G401 (cell line): Measurements from ENCODE around the gene ZMYND15. TPM values are rescaled to one million over a fixed set of nuclear protein-coding genes. Genes with fewer than 3 reads are reported as not detected.

Experiments
- DNase-seq: peaks from one replicate; pipeline ENCODE4 v3.0.0-alpha.2; 2015; ENCODE audit warnings: low spot score
- in situ Hi-C: cut with HindIII; loops from 2 replicates; pipeline ENCODE4 v1.10.0; 2016; ENCODE audit warnings: low sequenced_read_pairs, mixed read lengths
- total RNA-seq: library from RNA; depleted of rRNA; stranded (reverse); fragments of >200 nt; shearing (Covaris generic); gene quantifications from 2 replicates; pipeline ENCODE4 v1.2.3, GENCODE V29; 2014

Gene ZMYND15
- total RNA-seq, 1 experiment from 2014 or later: not detected

- DNase-seq: no peak
These were observed 32.0 kb downstream of the ZMYND15 start, which contains the start of gene TM4SF5 for GRCh38 chr17:4771519-4772234. TSS of gene TM4SF5 (plus strand) at chr17:4771886. CDS start at chr17:4771923, 37 bp downstream.

GRCh38 chr17:4772235-4772613 lies 32.6 kb downstream of the ZMYND15 start:
- no peak for DNase-seq
- in situ Hi-C loops: no loop called here

More at GRCh38 chr17:4771519-4772234, 32.0 kb downstream of the ZMYND15 start, which contains the start of gene TM4SF5:
- in situ Hi-C loops: no loop called here

- in situ Hi-C loops: no loop called here
- DNase-seq: no peak
These were observed 38.5 kb downstream of the ZMYND15 start for GRCh38 chr17:4777969-4778760.

GRCh38 chr17:4780325-4780955 lies 40.8 kb downstream of the ZMYND15 start:
- DNase-seq: no peak
- in situ Hi-C loops: no loop called here

- in situ Hi-C loops: no loop called here
- DNase-seq: no peak
These were observed 43.0 kb downstream of the ZMYND15 start for GRCh38 chr17:4782652-4783051.

- no peak for DNase-seq
- in situ Hi-C loops: no loop called here
These were observed 45.9 kb downstream of the ZMYND15 start for GRCh38 chr17:4785311-4786105.

- in situ Hi-C loops: no loop called here
- DNase-seq: peak; percentile 40
These were observed 46.5 kb downstream of the ZMYND15 start, which contains the start of gene VMO1 for GRCh38 chr17:4786106-4786511. TSS of gene VMO1 (minus strand) at chr17:4786364. CDS start at chr17:4786352, 12 bp downstream.

GRCh38 chr17:4786516-4786915 lies 46.9 kb downstream of the ZMYND15 start:
- peak; percentile 58 for DNase-seq
- in situ Hi-C loops: no loop called here

GRCh38 chr17:4788159-4788806 lies 48.6 kb downstream of the ZMYND15 start:
- in situ Hi-C loops: no loop called here
- DNase-seq: no peak

GRCh38 chr17:4788807-4789700 lies 49.4 kb downstream of the ZMYND15 start, which contains the start of gene GLTPD2:
TSS of gene GLTPD2 (plus strand) at chr17:4788964. CDS start at chr17:4789012, 48 bp downstream.
- no peak for DNase-seq
- in situ Hi-C loops: no loop called here

GRCh38 chr17:4789701-4789950 lies 50.0 kb downstream of the ZMYND15 start:
- in situ Hi-C loops: no loop called here
- peak; percentile 52 for DNase-seq

GRCh38 chr17:4789951-4790704 lies 50.5 kb downstream of the ZMYND15 start:
- DNase-seq: peak; percentile 86
- in situ Hi-C loops: no loop called here

GRCh38 chr17:4790705-4791088 lies 51.1 kb downstream of the ZMYND15 start:
- DNase-seq: no peak
- in situ Hi-C loops: no loop called here

GRCh38 chr17:4795168-4795567 lies 55.5 kb downstream of the ZMYND15 start:
- no peak for DNase-seq
- in situ Hi-C loops: no loop called here
